ENCODE data around the gene TRPM6.

TRPM6 gene

DNA sequence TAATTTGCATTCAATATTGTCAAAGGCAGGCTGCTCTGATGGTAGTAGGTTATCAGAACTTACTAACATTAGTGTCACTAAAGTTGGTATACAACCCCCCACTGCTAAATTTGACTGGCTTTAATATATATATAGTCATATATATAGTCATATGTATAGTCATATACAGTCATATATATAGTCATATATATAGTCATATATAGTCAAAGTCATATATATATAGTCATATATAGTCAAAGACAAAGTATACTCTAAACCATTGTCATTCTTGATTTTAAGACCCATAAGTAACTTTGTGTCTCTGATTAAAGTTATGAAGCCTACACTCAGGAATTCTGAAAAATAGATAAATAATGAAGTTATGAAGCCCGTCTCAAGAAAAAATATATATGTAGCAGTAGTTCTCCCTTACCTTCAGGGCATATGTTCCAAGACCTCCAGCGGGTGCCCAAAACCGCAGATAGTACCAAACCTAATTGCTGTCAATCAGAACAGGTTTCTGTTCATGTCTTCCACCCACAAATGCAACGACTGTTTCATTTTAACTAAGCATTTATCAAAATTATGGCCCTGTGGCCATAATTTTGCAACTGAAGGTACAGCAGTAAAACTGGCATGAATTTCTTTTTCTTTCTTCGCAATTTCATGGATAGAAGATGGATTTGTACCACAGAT is 40.1 kb downstream of the TRPM6 start:
- H3K4me3 ChIP-seq (ENCODE audit: low read depth in 1 of 2, low read length in 2 of 2), result no peak overlapping the region
- no peaks in the 10 kb centered on the region for H3K36me3 ChIP-seq (ENCODE audit: insufficient read depth, low read length)
- H4K20me1 ChIP-seq (ENCODE audit: insufficient read depth, low read length), result no peaks in the 10 kb centered on the region
- no peak for TF ChIP-seq EZH2 (IDR thresholded peaks at IDR 0.05; ENCODE audit: borderline replicate concordance, low read depth, low read length, severe bottlenecking)
- TF ChIP-seq, protein P1, sequence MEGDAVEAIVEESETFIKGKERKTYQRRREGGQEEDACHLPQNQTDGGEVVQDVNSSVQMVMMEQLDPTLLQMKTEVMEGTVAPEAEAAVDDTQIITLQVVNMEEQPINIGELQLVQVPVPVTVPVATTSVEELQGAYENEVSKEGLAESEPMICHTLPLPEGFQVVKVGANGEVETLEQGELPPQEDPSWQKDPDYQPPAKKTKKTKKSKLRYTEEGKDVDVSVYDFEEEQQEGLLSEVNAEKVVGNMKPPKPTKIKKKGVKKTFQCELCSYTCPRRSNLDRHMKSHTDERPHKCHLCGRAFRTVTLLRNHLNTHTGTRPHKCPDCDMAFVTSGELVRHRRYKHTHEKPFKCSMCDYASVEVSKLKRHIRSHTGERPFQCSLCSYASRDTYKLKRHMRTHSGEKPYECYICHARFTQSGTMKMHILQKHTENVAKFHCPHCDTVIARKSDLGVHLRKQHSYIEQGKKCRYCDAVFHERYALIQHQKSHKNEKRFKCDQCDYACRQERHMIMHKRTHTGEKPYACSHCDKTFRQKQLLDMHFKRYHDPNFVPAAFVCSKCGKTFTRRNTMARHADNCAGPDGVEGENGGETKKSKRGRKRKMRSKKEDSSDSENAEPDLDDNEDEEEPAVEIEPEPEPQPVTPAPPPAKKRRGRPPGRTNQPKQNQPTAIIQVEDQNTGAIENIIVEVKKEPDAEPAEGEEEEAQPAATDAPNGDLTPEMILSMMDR (IDR thresholded peaks at IDR 0.05; ENCODE audit: borderline replicate concordance, extremely low read depth, low read length, poor library complexity, severe bottlenecking), result no peak
- DNase-seq (no peak), ATAC-seq (ENCODE audit: insufficient read depth, low read depth) (no peak)
- H3K27me3 ChIP-seq (ENCODE audit: insufficient read depth, low read length, poor library complexity), result no peaks in the 10 kb centered on the region
- no peaks in the 10 kb centered on the region for H3K79me2 ChIP-seq (ENCODE audit: insufficient read depth, low read length)
- H3K27ac ChIP-seq (ENCODE audit: low read length), result no peak overlapping the region
- H2AFZ ChIP-seq (ENCODE audit: low read depth, low read length), result no peak overlapping the region
- H3K4me2 ChIP-seq (ENCODE audit: insufficient read depth, low read length), result no peak overlapping the region
- no peaks in the 10 kb centered on the region for H3K9me3 ChIP-seq (ENCODE audit: insufficient read depth, low read length, severe bottlenecking)
- H3K4me1 ChIP-seq (ENCODE audit: insufficient read depth, low read length), result no peaks in the 10 kb centered on the region
- H3K9ac ChIP-seq (ENCODE audit: low read depth, low read length), result no peak overlapping the region

GRCh38 chr9:74846766-74847165 is 41.0 kb downstream of the TRPM6 start:
- TF ChIP-seq, protein P1 (IDR thresholded peaks at IDR 0.05; ENCODE audit: borderline replicate concordance, extremely low read depth, low read length, poor library complexity, severe bottlenecking), result no peak
- no peak overlapping the region for H2AFZ ChIP-seq (ENCODE audit: low read depth, low read length)
- H3K9ac ChIP-seq (ENCODE audit: low read depth, low read length), result no peak overlapping the region
- no peak overlapping the region for H3K27ac ChIP-seq (ENCODE audit: low read length)
- no peak overlapping the region for H3K4me2 ChIP-seq (ENCODE audit: insufficient read depth, low read length)
- H4K20me1 ChIP-seq (ENCODE audit: insufficient read depth, low read length), result no peaks in the 10 kb centered on the region
- no peak overlapping the region for H3K4me3 ChIP-seq (ENCODE audit: low read depth in 1 of 2, low read length in 2 of 2)
- H3K36me3 ChIP-seq (ENCODE audit: insufficient read depth, low read length), result no peaks in the 10 kb centered on the region
- H3K9me3 ChIP-seq (ENCODE audit: insufficient read depth, low read length, severe bottlenecking), result no peaks in the 10 kb centered on the region
- no peak for ATAC-seq (ENCODE audit: insufficient read depth, low read depth)
- no peaks in the 10 kb centered on the region for H3K27me3 ChIP-seq (ENCODE audit: insufficient read depth, low read length, poor library complexity)
- H3K4me1 ChIP-seq (ENCODE audit: insufficient read depth, low read length), result no peaks in the 10 kb centered on the region
- DNase-seq, result no peak
- no peaks in the 10 kb centered on the region for H3K79me2 ChIP-seq (ENCODE audit: insufficient read depth, low read length)

DNA sequence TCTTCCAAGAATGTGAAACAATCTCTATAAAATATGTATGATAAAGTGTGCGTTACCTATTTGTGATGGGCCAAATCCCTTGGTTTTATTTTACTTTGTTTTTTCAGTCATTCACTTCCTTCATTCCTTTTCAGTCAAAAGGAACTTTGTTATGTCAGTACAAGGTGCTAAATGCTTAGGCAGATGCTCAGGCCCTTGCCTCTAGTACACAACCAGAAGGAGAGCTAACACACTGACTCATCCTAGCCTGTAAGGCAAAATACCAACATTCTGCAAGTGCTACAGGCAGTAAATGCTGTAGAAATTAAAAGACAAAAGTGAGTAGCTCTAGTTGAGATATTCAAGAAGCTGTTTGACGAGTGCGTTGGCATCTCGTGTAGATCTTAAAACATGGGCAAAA is 49.4 kb downstream of the TRPM6 start:
- H2AFZ ChIP-seq (ENCODE audit: low read depth, low read length), result no peak overlapping the region
- no peaks in the 10 kb centered on the region for H3K27me3 ChIP-seq (ENCODE audit: insufficient read depth, low read length, poor library complexity)
- no peak overlapping the region for H3K9ac ChIP-seq (ENCODE audit: low read depth, low read length)
- no peak for TF ChIP-seq EZH2 (IDR thresholded peaks at IDR 0.05; ENCODE audit: borderline replicate concordance, low read depth, low read length, severe bottlenecking)
- TF ChIP-seq, protein P1 (IDR thresholded peaks at IDR 0.05; ENCODE audit: borderline replicate concordance, extremely low read depth, low read length, poor library complexity, severe bottlenecking), result no peak
- ATAC-seq (ENCODE audit: insufficient read depth, low read depth) (no peak), DNase-seq (no peak)
- H3K36me3 ChIP-seq (ENCODE audit: insufficient read depth, low read length), result no peaks in the 10 kb centered on the region
- H3K79me2 ChIP-seq (ENCODE audit: insufficient read depth, low read length), result no peaks in the 10 kb centered on the region
- no peaks in the 10 kb centered on the region for H3K4me1 ChIP-seq (ENCODE audit: insufficient read depth, low read length)
- H3K9me3 ChIP-seq (ENCODE audit: insufficient read depth, low read length, severe bottlenecking), result no peaks in the 10 kb centered on the region
- no peak overlapping the region for H3K4me2 ChIP-seq (ENCODE audit: insufficient read depth, low read length)
- no peak overlapping the region for H3K27ac ChIP-seq (ENCODE audit: low read length)
- H3K4me3 ChIP-seq (ENCODE audit: low read depth in 1 of 2, low read length in 2 of 2), result no peak overlapping the region
- no peaks in the 10 kb centered on the region for H4K20me1 ChIP-seq (ENCODE audit: insufficient read depth, low read length)
